Type B pancreatic cell (in vitro differentiated cells): ENCODE data around the gene FAM227B. TPM values are rescaled to one million over a fixed set of nuclear protein-coding genes. Genes with fewer than 3 reads are reported as not detected.
A peak's percentile ranks its signal among the peaks of the same experiment; 100 is the strongest.

ENCODE experiments used
- DNase-seq: peaks from one replicate; pipeline ENCODE4 v3.0.0; 2021; ENCODE audit warnings: mixed read lengths; ENCODE audit not compliant: unreplicated experiment; ENCODE audit errors: extremely low spot score
- H3K27ac Mint-ChIP-seq: 2 replicates; pipeline ENCODE4 v1.8.0; 2021; ENCODE audit warnings: mild to moderate bottlenecking, mixed read lengths
- H3K27me3 Mint-ChIP-seq: 2 replicates; pipeline ENCODE4 v1.8.0; 2021; ENCODE audit warnings: mixed read lengths
- H3K36me3 Mint-ChIP-seq: 2 replicates; pipeline ENCODE4 v1.8.0; 2021; ENCODE audit warnings: mixed read lengths
- H3K4me1 Mint-ChIP-seq: one replicate; pipeline ENCODE4 v1.8.0; 2021; ENCODE audit warnings: mixed read lengths; ENCODE audit not compliant: unreplicated experiment
- H3K4me3 Mint-ChIP-seq: 2 replicates; pipeline ENCODE4 v1.8.0; 2021; ENCODE audit warnings: mild to moderate bottlenecking, mixed read lengths
- H3K9me3 Mint-ChIP-seq: 2 replicates; pipeline ENCODE4 v1.8.0; 2021; ENCODE audit warnings: mixed read lengths
- total RNA-seq: library from RNA; stranded (reverse); gene quantifications from 2 replicates; pipeline ENCODE4 v1.2.1, GENCODE V29; 2021; ENCODE audit warnings: low replicate concordance
- TF ChIP-seq, protein P1 (sequence below): fragments of 200-600 bp; sonication (generic); conservative IDR thresholded peaks from 2 replicates; pipeline ENCODE4 v1.5.0; 2021; ENCODE audit warnings: antibody characterized with exemption, mild to moderate bottlenecking

Gene FAM227B
- total RNA-seq, 1 donor from 2014 or later: 7.3 TPM

DNA sequence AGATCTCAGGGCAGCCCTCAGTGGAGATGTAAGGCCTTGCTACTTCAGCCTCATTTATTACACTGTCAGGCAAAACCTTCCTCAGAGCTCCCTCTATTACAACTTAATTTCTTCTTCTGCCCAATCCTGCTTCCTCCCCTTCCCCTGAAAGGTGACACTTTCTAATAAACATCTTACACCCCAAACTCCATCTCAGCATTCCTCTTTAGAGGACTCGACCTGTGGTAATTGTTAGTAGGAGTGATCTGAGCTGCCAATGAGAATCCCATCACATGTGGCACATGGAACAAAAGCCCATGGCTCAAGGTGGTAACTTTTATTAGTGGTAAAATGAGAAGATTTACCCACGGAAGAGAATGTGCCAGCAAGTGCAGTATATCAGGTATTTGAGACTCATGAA, 30.1 kb upstream of the FAM227B start:
- no peak overlapping the region for H3K27ac Mint-ChIP-seq
- H3K4me3 Mint-ChIP-seq: no peak overlapping the region
- peaks cover 12% of the 10 kb centered on the region for H3K4me1 Mint-ChIP-seq
- no peaks in the 10 kb centered on the region for H3K27me3 Mint-ChIP-seq
- H3K36me3 Mint-ChIP-seq: peaks cover 10% of the 10 kb centered on the region
- H3K9me3 Mint-ChIP-seq: peaks cover 15% of the 10 kb centered on the region
- DNase-seq: no peak
- TF ChIP-seq, protein P1, sequence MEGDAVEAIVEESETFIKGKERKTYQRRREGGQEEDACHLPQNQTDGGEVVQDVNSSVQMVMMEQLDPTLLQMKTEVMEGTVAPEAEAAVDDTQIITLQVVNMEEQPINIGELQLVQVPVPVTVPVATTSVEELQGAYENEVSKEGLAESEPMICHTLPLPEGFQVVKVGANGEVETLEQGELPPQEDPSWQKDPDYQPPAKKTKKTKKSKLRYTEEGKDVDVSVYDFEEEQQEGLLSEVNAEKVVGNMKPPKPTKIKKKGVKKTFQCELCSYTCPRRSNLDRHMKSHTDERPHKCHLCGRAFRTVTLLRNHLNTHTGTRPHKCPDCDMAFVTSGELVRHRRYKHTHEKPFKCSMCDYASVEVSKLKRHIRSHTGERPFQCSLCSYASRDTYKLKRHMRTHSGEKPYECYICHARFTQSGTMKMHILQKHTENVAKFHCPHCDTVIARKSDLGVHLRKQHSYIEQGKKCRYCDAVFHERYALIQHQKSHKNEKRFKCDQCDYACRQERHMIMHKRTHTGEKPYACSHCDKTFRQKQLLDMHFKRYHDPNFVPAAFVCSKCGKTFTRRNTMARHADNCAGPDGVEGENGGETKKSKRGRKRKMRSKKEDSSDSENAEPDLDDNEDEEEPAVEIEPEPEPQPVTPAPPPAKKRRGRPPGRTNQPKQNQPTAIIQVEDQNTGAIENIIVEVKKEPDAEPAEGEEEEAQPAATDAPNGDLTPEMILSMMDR: no peak

DNA sequence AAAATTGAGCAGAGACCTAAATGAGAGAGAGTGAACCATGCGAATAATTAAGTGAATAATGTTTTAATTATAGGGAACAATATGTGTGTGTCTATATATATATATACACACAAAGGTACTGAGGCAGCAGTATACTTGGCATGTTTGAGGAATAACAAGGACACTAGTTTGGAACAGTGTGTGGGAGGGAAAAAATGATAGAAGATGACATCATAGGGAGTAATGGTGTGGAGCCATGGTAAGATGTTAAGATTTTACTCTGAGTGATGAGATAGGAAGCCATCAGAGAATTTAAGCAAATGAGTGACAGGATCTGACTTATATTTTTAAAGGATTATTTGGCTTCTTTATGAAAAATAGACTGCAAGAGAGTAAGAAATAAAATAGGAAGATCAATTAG, 29.4 kb upstream of the FAM227B start:
- H3K27ac Mint-ChIP-seq: no peak overlapping the region
- H3K4me1 Mint-ChIP-seq: peaks cover 15% of the 10 kb centered on the region
- H3K4me3 Mint-ChIP-seq: no peak overlapping the region
- no peak for DNase-seq
- TF ChIP-seq, protein P1: no peak
- no peaks in the 10 kb centered on the region for H3K27me3 Mint-ChIP-seq
- peaks cover 15% of the 10 kb centered on the region for H3K9me3 Mint-ChIP-seq
- peaks cover 10% of the 10 kb centered on the region for H3K36me3 Mint-ChIP-seq

DNA sequence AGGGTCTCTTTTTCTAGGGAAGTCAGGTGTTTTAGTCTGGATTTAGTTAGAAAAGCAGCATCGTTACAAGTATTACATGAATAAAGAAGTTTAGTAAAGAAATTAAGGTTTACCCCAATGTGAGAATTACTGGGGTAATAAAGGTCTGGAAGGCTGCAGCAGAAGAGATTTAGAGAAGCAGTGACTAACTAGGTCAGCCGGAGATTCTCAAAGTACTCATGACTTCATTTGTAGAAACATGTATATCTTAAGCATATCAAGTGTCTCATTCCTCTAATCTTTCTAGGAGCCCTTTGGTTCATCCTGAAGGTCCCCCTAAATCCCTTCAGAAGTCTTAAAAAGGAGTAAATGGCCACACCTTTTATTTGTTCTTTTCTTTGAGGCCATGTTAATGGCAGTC, 26.3 kb upstream of the FAM227B start:
- peaks cover 4% of the 10 kb centered on the region for H3K9me3 Mint-ChIP-seq
- H3K4me3 Mint-ChIP-seq: no peak overlapping the region

DNA sequence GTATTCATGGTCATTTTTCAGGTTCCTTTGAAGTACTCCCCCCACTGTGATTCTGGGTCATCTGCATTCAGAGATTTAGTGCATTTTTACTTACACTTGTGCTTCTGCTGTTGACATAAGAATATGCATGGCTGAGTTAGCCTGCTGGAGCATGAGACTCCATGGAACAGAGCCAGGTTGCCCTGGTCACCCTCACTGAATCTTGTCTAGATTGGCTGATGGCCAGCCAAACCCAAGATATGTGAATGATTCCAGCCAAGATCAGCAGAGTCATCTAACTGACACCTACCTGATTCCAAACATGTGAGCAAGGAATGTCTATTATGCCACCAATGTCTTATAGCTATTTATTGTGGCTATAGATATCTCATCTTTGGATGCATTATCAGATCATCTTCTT, 25.3 kb upstream of the FAM227B start:
- H3K4me1 Mint-ChIP-seq: peaks cover 22% of the 10 kb centered on the region
- no peak for DNase-seq
- TF ChIP-seq, protein P1: no peak
- H3K27ac Mint-ChIP-seq: peak overlapping the region; percentile 12
- H3K27me3 Mint-ChIP-seq: no peaks in the 10 kb centered on the region
- peaks cover 16% of the 10 kb centered on the region for H3K36me3 Mint-ChIP-seq
- H3K4me3 Mint-ChIP-seq: no peak overlapping the region
- H3K9me3 Mint-ChIP-seq: peaks cover 3% of the 10 kb centered on the region

More for the DNA sequence above, 26.3 kb upstream of the FAM227B start:
- Mint-ChIP-seq H3K27ac (no peak overlapping the region), H3K27me3 (no peaks in the 10 kb centered on the region), H3K4me1 (peaks cover 22% of the 10 kb centered on the region), H3K36me3 (peaks cover 12% of the 10 kb centered on the region)
- no peak for DNase-seq
- TF ChIP-seq, protein P1: no peak

DNA sequence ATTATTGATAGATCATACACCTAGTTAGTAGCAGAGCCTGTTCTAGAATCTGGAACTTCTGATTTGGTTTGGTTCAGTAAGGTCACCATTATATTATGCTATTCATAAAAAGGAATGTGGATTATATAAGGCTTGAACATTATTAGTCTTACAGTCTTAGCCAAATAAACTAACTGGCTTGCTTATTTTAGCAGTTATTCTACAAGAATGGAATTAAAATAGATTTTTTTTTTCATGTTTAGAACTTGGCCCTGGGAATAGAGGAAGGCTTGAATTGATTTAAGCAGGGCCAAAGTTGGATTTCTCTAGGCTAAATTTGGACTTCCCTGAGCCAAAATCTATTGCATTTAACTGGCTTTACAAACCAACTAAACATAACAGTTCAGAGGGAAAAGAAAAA, 24.7 kb upstream of the FAM227B start:
- Mint-ChIP-seq H3K4me1 (peaks cover 22% of the 10 kb centered on the region), H3K4me3 (no peak overlapping the region), H3K36me3 (peaks cover 16% of the 10 kb centered on the region), H3K27ac (no peak overlapping the region), H3K9me3 (no peaks in the 10 kb centered on the region), H3K27me3 (no peaks in the 10 kb centered on the region)
- DNase-seq: no peak
- TF ChIP-seq, protein P1: no peak

DNA sequence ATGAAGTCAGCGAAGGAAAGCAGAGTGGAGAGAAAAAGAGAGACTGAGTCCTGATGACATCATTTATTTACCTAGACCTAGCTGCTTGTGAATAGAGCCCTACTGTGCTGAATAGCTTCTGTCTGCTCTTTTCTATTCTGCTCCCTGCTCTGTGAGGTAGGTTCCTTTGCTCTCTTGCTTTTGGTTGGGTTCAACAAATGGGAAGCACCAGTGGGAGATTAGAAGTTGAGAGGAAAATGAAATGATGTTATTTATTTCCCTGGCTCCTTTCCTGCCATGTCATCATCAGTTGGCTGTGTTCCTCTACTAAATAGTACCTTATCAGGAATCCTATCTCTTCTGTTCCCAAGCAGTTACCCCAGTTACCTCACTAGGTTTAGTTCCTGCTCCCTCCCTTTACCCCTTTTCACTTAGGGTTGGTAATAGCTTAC, 23.8 kb upstream of the FAM227B start:
- no peak overlapping the region for H3K27ac Mint-ChIP-seq

More for the DNA sequence above, 23.8 kb upstream of the FAM227B start:
- Mint-ChIP-seq H3K36me3 (peaks cover 16% of the 10 kb centered on the region), H3K4me1 (peaks cover 22% of the 10 kb centered on the region), H3K27me3 (no peaks in the 10 kb centered on the region), H3K9me3 (no peaks in the 10 kb centered on the region), H3K4me3 (no peak overlapping the region)
- no peak for DNase-seq
- TF ChIP-seq, protein P1: no peak
